ENCODE data around the gene B3GALT6.

Gene B3GALT6

DNA sequence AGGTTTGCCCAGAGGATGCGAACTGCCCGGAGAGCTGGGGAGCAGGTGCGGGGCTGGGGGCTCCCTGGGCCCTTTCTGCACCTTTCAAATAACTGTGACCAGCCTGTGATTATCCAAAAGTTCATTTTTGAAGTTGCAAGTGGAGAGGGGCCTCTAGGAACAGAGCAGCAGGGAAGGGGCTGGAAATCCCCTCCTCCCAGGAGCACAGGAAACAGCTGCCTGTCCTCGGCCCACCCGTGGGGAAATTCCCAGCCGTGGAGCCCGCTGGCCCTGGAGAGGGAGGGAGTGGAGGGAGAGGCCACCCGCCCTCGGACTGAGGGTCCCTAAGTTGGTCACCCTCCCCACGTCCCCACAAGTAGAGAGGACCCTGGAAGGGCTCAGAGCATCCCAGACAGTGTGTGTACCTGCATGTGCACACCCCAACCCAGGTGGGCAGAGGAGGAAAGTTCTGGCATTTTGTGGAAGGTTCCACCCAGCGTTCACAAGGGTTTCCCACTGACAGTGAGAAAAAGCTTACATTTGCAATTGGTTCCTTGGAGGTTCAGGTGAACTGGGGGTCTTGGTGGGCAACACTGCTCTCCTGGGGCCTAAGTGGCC lies 16.9 kb upstream of the B3GALT6 start:
- Histone ChIP-seq H3K4me3 (ENCODE audit: low read depth, low read length) (no peak overlapping the region), H3K9me3 (ENCODE audit: severe bottlenecking) (no peaks in the 10 kb centered on the region), H3K27me3 (ENCODE audit: insufficient read depth, low read depth, severe bottlenecking) (no peaks in the 10 kb centered on the region), H3K27ac (no peak overlapping the region), H3K36me3 (peaks cover 28% of the 10 kb centered on the region)
- no peak for DNase-seq
- TF ChIP-seq, protein P1, sequence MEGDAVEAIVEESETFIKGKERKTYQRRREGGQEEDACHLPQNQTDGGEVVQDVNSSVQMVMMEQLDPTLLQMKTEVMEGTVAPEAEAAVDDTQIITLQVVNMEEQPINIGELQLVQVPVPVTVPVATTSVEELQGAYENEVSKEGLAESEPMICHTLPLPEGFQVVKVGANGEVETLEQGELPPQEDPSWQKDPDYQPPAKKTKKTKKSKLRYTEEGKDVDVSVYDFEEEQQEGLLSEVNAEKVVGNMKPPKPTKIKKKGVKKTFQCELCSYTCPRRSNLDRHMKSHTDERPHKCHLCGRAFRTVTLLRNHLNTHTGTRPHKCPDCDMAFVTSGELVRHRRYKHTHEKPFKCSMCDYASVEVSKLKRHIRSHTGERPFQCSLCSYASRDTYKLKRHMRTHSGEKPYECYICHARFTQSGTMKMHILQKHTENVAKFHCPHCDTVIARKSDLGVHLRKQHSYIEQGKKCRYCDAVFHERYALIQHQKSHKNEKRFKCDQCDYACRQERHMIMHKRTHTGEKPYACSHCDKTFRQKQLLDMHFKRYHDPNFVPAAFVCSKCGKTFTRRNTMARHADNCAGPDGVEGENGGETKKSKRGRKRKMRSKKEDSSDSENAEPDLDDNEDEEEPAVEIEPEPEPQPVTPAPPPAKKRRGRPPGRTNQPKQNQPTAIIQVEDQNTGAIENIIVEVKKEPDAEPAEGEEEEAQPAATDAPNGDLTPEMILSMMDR (IDR thresholded peaks at IDR 0.05; ENCODE audit: low read depth, low read length): no peak

DNA sequence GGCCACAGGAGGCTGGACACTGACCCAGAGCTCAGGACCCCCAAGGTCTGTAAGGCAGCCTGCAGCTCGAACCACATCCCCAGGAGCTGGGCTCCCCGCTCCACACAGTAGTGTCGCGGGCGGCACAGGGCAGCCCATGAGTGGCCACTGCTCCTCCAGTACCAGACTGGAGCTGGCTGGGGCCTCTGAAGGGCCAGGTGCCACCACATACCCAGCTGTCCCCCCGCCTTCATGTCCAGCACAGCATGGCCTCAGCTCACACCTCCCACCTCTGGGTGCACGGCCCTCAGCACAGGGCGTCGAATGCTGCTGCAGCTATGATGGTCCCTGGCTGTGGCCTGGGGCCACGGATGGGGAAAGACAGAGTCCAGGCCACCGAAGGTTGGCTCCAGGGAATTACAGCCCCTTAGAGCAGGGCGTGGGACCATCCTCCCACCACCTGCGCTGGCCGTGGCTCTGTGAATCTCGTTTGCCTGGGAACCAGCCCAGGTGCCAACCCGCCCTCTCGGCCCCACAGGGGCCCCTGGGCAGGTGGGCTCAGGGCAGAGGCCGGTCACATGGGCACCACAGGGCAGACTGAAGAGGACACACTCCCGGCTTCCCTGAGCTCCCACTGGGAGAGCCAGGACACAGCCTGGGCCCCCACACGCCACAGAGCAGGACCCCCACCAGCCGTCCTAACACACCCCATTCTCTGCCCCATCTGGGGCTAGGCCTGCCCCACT lies 16.0 kb upstream of the B3GALT6 start:
- TF ChIP-seq, protein P1 (IDR thresholded peaks at IDR 0.05; ENCODE audit: low read depth, low read length): no peak
- no peak overlapping the region for H3K4me3 ChIP-seq (ENCODE audit: low read depth, low read length)
- H3K36me3 ChIP-seq: peaks cover 34% of the 10 kb centered on the region
- H3K27me3 ChIP-seq (ENCODE audit: insufficient read depth, low read depth, severe bottlenecking): no peaks in the 10 kb centered on the region
- DNase-seq: no peak
- H3K27ac ChIP-seq: no peak overlapping the region
- H3K9me3 ChIP-seq (ENCODE audit: severe bottlenecking): no peaks in the 10 kb centered on the region

DNA sequence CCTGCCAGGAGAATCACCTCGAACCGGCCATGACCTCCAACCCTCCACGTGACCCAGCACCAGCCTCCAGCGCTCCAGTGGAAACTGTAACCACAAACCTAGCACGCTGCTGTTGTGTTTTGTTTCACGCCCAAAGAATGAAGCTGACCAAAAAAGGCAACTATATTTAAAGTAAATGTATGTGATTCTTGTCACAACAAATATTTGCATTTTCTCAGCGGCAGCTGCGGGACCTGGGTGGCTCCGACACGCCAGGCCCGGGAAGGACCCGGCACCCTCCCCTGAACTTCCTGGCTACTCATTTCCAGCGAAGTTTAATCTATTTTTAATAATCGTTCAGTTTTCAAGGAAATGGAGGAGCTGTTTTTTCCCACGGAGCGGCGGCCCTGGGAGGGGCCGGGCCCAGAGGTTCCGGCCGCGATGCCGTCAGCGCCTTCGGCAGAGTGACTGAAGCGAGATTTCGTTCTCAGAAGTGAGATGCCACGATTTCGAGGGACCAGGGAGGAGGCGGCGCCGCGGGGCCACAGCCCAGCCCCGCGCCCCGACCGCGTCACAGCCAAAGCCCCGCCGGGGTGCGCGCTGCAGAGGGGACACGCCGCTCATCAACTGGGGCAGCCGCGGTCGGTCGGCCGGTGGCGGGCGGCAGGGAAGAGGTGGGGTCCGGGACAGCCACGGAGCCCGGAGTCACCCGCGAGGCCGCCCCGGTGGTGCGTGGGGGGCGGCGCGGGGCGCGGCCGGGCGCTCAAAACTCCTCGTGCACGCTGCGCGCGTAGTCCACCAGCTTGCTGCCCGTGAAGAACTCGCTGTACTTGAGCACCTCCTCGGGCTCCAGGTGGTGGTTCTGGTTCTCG lies 15.0 kb upstream of the B3GALT6 start:
- H3K27ac ChIP-seq: no peak overlapping the region
- H3K4me3 ChIP-seq (ENCODE audit: low read depth, low read length): no peak overlapping the region
- H3K36me3 ChIP-seq: peaks cover 43% of the 10 kb centered on the region
- DNase-seq: no peak
- TF ChIP-seq, protein P1 (IDR thresholded peaks at IDR 0.05; ENCODE audit: low read depth, low read length): no peak
- H3K27me3 ChIP-seq (ENCODE audit: insufficient read depth, low read depth, severe bottlenecking): no peaks in the 10 kb centered on the region
- H3K9me3 ChIP-seq (ENCODE audit: severe bottlenecking): no peaks in the 10 kb centered on the region

DNA sequence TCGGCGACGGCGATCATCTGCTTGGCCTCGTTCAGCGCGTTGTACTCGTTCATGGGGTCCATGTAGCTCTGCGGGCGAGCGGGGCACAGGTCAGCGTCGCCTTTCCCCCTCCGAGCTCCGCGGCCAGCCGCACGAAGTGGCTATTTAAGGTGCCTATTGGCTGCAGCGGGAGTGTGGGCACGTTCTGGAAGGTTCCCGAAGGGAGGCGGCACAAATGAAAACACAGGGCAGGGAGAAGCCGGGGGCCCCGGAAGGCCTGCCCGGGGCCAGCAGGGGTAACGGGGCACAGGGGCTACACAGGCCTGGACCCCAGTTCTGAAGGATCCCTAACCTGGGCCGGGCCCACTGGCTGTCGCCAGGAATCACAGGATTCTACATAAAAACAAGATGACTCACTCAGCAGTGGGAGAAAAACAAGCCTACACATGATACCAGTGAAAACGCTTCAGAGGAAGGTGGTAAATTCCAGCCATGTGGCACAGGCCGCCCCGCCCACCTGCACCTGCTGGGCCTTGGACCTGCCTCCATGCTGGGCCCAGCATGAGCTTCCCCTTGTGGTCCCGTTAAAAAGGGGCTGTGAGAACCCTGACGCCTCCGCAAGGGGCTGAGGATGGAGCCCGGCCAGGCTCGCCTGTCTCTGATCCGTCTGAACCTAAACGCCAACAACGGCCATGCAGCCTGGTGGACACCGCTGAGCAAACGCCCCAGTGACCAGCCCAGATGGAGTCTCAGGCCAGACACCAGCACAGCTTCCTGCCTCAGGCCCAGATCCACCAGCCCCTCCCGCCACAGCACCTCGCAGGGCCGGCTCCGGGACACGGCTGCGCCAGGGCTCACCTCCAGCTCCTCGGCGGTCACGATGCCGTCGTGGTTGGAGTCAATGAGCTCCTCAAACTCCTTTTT lies 14.2 kb upstream of the B3GALT6 start:
- H3K4me3 ChIP-seq (ENCODE audit: low read depth, low read length): no peak overlapping the region
- no peak overlapping the region for H3K27ac ChIP-seq
- H3K27me3 ChIP-seq (ENCODE audit: insufficient read depth, low read depth, severe bottlenecking): no peaks in the 10 kb centered on the region
- H3K9me3 ChIP-seq (ENCODE audit: severe bottlenecking): no peaks in the 10 kb centered on the region
- H3K36me3 ChIP-seq: peaks cover 49% of the 10 kb centered on the region
- DNase-seq: no peak
- TF ChIP-seq, protein P1 (IDR thresholded peaks at IDR 0.05; ENCODE audit: low read depth, low read length): no peak

DNA sequence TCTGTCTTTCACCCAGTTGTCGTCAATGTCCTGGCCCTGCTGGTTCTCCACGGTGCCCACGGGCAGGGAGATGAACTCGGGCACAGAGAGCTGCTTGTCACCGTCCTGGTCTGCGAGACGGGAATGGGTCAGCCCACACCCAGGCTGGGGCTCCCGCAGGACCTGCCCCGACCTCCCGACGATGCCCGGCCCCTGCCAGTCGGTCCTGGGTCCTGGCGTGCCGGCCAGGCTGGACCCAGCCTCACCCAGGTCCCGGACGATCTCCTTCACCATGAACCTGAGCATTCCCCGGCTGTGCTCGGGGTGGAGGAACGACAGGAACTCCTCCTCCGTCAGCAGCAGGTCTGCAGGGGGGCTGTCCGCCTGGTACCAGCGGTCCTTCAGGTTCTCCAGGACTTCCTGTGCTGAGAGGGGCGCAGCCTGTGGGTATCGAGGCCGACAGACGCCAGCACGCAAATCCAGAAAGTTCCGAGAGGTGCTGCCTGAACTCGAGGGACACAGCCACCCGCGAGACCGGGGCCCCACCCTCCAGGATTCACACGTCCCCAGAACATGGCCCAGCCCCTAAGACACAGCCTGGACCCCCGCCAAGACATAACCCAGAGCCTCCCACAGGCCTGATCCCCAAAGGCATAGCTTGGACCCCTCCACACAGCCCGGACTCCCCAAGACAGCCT lies 13.4 kb upstream of the B3GALT6 start:
- no peak for DNase-seq
- no peaks in the 10 kb centered on the region for H3K27me3 ChIP-seq (ENCODE audit: insufficient read depth, low read depth, severe bottlenecking)
- peaks cover 54% of the 10 kb centered on the region for H3K36me3 ChIP-seq
- TF ChIP-seq, protein P1 (IDR thresholded peaks at IDR 0.05; ENCODE audit: low read depth, low read length): no peak
- no peak overlapping the region for H3K27ac ChIP-seq
- H3K9me3 ChIP-seq (ENCODE audit: severe bottlenecking): no peaks in the 10 kb centered on the region
- no peak overlapping the region for H3K4me3 ChIP-seq (ENCODE audit: low read depth, low read length)
